ENCODE data around the gene MAN2A2.
"Not testable (repeated sequence)": the region's sequence is repeated elsewhere in the genome, so short reads cannot be mapped to it uniquely, and the experiment has no call there.

Gene MAN2A2

DNA sequence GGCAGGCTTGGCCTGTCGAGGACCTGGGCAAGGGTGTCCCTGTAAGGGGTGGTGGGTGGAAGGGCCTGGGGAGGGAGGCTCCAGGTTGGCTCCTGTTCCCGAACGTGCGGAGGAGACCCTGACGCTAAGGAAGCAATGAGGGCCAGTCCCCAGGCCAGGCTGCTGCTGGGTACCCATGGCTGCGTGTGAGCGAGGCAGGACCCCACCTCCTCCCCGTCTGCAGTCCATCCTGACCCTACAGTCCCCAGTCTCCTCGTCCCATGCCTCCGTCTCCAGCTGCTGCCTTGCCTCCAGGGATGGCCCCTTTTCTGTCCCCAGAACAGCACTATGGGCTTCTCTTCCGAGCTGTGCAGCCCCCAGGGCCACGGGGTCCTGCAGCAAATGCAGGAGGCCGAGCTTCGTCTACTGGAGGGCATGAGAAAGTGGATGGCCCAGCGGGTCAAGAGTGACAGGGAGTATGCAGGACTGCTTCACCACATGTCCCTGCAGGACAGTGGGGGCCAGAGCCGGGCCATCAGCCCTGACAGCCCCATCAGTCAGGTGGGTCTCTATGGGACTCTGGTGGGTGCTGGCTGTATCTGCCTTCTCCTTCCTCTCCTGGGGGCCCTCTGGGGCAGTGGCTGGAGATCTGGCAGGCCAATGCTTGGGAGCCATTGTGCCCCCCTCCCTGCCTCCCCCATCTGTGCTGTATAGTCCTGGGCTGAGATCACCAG lies 18.2 kb upstream of the MAN2A2 start:
- no peak for DNase-seq

- peak; percentile 76 to 80 for DNase-seq
Measured at GRCh38 chr15:90885432-90886290, 17.4 kb upstream of the MAN2A2 start.

GRCh38 chr15:90886291-90886614 lies 16.8 kb upstream of the MAN2A2 start:
- no peak for DNase-seq

GRCh38 chr15:90887037-90887481 lies 16.0 kb upstream of the MAN2A2 start:
- no peak for DNase-seq

GRCh38 chr15:90889313-90889730 lies 13.8 kb upstream of the MAN2A2 start:
- DNase-seq: no peak

- DNase-seq: no peak
Measured at GRCh38 chr15:90889736-90890456, 13.2 kb upstream of the MAN2A2 start.

DNA sequence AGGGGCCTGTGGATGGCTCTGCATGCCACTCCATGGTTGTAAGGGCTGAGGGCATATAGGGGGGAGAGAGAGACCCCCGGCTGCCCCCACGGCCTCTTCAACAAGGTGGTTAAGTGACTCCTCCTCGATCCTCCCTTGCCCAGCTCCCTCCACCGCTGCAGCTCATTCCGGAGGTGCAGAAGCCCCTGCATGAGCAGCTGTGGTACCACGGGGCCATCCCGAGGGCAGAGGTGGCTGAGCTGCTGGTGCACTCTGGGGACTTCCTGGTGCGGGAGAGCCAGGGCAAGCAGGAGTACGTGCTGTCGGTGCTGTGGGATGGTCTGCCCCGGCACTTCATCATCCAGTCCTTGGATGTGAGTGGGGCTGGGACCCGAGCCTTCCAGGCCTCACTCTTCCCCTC lies 12.3 kb upstream of the MAN2A2 start:
- DNase-seq: no peak

DNA sequence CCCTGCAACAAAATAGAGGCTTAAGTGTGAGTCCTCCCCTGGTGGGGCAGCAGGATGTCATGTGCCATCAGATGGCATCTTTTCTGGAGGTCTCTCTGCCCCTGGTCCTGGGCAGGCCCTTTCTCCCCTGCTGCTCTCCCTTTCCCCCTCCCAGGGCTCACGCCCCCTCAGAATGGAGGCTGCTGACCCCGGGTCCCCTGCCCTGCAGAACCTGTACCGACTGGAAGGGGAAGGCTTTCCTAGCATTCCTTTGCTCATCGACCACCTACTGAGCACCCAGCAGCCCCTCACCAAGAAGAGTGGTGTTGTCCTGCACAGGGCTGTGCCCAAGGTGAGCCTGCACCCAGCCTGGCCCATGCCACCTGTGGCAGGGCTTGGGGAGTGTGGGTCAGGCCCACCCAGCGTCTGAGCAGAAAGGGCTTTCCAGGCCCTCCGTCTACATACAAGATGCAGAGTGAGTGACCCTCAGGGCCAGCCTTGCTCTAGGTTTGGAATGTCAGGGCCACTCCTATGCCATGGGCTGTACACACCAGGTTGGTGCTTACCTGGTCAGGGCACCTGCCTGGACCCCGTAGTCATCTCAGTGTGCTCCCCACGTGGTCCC lies 11.7 kb upstream of the MAN2A2 start:
- no peak for DNase-seq

GRCh38 chr15:90892023-90892422 lies 11.1 kb upstream of the MAN2A2 start:
- no peak for DNase-seq

- DNase-seq: no peak
Measured at GRCh38 chr15:90892498-90893174, 10.5 kb upstream of the MAN2A2 start.

DNA sequence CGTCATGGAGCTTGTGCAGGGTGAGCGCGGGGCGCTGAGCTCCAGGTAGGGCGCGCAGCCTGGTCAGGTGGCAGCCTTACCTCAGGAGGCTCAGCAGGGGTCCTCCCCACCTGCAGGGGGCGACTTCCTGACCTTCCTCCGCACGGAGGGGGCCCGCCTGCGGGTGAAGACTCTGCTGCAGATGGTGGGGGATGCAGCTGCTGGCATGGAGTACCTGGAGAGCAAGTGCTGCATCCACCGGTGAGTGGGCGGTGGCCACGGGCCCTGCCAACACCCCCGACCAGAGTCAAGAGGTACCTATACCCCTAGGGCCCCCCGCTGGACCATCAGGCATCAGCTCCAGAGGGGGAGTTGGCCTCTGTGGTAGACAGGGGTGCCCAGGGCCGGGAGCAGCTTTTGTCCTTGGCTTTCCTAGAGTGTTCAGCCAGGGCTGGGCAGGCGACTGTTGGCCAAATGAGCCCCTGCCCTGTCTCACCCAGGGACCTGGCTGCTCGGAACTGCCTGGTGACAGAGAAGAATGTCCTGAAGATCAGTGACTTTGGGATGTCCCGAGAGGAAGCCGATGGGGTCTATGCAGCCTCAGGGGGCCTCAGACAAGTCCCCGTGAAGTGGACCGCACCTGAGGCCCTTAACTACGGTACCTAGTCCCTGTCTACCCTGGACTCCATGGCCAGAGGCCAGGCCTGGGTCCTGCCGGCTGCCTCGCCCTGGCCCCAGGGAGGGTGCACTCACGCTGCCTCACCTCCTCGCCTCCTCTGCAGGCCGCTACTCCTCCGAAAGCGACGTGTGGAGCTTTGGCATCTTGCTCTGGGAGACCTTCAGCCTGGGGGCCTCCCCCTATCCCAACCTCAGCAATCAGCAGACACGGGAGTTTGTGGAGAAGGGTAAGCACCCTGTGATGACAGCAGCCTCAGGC lies 9.7 kb upstream of the MAN2A2 start:
- DNase-seq: no peak

DNA sequence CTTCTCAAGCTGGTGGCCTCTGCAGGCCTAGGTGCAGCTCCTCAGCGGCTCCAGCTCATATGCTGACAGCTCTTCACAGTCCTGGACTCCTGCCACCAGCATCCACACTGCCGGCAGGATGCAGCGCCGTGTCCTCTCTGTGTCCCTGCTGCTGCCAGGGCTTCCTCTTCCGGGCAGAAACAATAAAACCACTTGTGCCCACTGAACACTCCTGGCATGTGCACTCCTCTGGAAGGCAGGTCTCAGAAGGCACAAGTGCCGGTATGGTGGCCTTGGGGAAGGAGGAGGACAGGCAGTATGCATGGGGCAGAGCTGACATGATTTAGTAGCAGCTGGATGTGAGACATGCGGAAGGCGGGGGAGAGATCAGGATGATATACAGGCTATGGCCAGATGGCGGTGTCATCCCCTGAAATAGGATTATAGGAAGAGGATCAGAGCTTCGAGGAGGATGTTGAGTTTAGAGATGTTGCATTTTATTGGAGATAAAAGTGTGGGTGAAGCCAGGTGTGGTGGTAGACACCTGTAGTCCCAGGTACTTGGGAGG lies 7.5 kb upstream of the MAN2A2 start:
- no peak for DNase-seq

DNA sequence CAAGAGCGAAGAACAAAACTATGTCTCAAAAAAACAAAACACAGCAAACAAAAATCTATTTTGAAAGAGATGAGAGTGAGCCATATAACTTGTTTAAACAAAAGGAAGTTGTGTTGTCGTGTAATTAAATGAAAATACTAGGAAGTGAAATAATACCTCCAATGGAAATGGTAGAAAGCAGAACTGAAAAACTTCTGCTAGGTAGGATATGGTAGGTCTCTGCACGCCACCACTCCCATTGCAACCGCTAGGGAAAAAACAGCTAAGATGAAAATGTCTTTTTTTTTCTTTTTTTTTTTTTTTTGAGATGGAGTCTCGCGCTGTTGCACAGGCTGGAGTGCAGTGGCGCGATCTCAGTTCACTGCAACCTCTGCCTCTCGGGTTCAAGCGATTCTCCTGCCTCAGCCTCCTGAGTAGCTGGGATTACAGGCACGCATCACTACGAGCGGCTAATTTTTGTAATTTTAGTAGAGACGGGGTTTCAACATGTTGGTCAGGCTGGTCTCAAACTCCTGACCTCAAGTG lies 5.9 kb upstream of the MAN2A2 start:
- DNase-seq: not testable (repeated sequence)

DNA sequence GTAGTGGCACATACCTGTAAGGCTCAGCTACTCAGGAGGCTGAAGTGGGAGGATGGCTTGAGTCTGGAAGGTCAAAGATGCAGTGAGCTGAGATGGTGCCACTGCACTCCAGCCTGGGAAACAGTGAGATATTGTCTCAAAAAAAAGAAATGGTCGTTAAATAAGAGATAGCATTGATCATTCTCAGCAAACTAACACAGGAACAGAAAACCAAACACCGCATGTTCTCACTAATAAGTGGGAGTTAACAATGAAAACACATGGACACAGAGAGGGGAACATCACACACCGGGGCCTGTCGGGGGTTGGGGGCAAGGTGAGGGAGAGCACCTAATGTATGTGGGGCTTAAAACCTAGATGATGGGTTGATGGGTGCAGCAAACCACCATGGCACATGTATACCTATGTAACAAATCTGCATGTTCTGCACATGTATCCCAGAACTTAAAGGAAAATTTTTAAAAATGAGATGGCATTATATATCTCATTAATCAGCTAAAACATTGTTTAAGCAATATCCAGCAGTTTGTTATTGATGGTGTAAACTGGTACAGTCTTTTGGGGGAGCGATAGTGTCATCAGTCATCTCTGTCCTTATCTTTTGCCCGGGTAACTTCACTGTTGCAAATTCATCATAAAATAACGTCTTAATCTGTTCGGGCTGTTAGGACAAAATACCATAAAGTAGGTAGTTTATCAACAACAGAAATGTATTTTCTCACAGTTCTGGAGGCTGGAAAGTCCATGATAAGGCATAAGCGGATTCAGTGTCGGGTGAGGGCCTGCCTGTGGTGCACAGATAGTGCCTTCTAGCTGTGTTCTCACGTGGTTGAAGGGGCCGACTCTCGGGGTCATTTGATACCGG lies 1.7 kb upstream of the MAN2A2 start:
- no peak for DNase-seq

DNA sequence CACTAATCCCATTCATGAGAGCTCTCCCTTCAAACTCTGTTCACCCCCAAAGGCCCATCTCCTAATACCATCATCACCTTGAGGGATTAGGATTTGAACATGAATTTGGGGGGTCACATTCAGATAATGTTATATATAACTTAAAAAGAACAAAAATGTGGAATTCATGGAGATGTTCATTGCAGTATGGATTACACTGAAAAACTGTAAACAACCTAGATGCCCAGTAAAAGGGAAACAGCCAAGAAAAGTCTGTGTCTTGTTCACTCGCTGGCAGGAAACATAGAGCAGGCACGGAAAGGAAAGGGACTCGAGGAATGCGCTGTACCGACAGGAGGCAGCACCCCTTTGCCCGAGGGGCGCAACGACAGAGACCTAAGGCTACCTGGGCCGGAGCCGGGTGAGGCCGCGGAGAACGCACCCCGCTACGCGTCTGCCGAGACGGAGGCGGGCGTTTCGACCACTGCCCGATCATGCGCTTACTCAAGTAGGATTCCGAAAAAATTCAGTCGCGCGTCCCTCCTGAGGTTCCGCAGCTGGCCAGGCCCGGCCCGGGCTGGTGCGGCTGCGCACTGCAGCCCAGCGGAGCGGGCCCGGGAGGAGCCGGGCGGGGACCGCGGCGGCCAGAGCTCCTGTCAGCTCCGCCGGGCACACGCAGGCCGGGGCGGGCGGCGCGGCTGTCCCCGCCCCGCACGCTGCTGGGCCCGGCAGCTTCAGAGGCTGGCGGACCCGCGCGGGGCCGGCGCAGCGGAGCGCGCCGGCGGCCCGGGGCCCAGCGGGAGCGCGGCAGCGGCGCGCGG lies 862 bp upstream of the MAN2A2 start:
- peak; percentile 70 to 77 for DNase-seq

DNA sequence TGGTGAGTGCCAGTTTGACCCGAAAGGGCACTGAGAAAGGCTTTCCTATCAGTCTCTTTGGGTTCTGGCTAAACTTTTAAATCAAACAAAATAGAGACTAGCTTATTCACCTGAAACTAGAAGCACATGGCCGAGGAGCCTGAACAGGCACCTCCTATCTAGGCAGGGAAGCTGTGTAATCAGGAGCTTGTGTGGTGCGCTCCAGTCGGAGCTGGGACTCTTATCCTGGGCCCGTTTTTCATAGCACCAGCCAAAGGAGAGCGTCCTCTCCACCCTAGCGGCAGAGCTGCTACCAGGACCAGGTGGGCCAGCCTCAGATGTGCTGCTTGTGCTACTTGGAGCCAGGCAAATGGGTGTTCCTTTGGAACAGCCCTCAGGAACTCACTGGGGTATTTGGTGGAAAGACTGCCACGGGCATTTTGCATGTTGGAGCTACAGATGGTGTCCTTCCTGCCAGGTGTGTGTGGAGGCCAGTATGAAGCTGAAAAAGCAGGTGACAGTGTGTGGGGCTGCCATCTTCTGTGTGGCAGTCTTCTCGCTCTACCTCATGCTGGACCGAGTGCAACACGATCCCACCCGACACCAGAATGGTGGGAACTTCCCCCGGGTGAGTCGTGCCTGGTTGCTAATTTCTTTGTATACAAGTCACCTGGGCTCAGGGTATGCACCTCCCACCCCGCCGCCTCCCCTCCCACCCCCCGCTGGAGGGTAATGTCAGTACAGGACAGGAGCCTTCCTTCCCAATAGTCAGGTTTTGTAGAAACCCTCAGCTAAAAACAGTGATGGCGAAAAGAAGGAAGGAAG lies 833 bp downstream of the MAN2A2 start:
- DNase-seq: no peak

- no peak for DNase-seq
Measured at GRCh38 chr15:90904746-90905145, 1.6 kb downstream of the MAN2A2 start.

Data from CD4-positive, alpha-beta T cell treated with Interleukin-4 for 1 hour (primary cell).